Activated T-cell treated with anti-CD3 and anti-CD28 coated beads for 1 hour (primary cell): ENCODE results near the gene GABARAPL1.
"Not testable (repeated sequence)": the region's sequence is repeated elsewhere in the genome, so short reads cannot be mapped to it uniquely, and the experiment has no call there.

Experiments
- DNase-seq: peaks from one replicate; pipeline ENCODE4 v3.0.0-alpha.2; 2020; ENCODE audit warnings: low read depth

GABARAPL1 gene

GRCh38 chr12:10212739-10213131 is at the start of gene GABARAPL1:
GABARAPL1 (plus strand) TSS chr12:10212877; CDS start chr12:10213130, 253 bp downstream.
- peak; percentile 72 for DNase-seq

GRCh38 chr12:10163084-10163483 is 49.6 kb upstream of the GABARAPL1 start:
- DNase-seq = no peak

GRCh38 chr12:10165421-10165820 is 47.3 kb upstream of the GABARAPL1 start:
- DNase-seq = no peak

DNA sequence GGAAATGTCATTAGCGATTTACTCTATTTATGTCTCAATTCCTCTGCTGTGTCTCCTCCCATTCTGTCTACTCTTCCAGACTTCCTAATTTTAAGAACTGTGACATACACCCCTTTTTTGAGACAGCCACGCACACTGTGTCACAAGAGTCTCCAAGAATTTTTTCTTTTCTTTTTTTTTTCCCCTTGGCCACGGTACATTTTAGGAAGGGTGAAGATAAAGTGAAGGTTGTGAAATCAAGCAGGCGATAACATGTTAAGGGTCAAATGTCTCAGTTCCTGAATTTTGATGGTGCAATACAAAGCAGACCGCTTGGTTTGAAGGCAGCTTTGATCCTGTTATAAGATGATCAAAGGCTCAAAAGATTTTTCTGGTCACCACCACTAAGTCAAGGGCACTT is 45.1 kb upstream of the GABARAPL1 start:
- DNase-seq = no peak

DNA sequence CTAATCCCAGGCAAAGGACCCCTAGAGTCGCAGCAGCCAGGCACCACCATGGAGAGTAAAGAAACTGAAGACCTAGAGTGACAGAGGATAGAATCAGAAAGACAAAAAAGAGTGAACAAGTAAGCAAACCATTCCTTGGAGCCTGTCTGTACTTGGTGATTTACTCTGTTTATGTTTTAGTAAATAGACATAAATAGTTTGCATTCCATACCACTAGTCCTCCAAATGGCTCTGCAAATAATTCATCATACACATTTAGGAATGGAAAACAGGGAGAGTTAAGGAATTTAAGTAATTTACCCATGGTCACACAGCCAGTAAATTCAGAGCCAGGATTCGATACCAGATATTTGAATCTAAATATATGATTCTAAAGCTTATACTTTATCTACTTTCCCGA is 43.6 kb upstream of the GABARAPL1 start:
- DNase-seq = no peak

- DNase-seq = no peak
Observed at GRCh38 chr12:10170216-10170615, 42.5 kb upstream of the GABARAPL1 start.

DNA sequence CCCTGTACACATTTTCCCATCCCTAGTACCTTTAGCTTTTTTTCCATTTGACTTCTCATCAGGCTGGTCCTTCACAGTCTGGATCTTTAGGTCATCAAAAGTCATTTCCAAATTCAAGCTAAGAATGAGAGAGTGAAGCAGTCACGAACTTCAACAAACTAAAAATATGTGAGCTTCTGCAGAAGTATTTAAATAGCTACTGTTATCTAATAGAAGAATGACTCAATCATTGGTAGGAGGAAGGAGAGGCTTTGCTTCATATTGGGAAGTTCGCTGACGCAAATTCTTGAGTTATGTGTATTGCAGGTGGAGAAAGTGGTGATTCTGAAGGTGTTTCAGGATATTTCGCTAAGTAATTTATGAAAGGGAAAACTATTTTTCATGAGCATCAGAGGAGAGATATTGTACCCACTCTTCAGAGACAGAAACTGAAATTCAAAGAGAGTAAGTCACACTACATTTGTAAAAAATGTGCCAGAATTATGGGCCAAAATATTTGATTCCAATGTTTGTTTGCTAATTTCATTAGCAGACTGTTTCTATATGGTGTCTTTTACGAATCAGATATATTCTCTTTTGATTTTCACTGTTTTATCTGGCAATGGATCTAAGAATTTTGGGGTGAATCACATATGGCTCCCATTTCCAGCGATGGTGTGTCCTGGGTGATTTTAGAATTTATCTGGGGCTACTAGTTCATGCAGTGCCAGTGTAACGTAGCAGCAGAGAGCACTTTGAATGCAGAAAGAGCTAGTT is 40.5 kb upstream of the GABARAPL1 start, which contains the start of gene OLR1:
TSS of gene OLR1 (minus strand) at position 160 of the 756 bp plus-strand sequence. CDS start at position 105, 55 bp downstream.
- no peak for DNase-seq

- no peak for DNase-seq
Observed at GRCh38 chr12:10174986-10175614, 37.6 kb upstream of the GABARAPL1 start.

DNA sequence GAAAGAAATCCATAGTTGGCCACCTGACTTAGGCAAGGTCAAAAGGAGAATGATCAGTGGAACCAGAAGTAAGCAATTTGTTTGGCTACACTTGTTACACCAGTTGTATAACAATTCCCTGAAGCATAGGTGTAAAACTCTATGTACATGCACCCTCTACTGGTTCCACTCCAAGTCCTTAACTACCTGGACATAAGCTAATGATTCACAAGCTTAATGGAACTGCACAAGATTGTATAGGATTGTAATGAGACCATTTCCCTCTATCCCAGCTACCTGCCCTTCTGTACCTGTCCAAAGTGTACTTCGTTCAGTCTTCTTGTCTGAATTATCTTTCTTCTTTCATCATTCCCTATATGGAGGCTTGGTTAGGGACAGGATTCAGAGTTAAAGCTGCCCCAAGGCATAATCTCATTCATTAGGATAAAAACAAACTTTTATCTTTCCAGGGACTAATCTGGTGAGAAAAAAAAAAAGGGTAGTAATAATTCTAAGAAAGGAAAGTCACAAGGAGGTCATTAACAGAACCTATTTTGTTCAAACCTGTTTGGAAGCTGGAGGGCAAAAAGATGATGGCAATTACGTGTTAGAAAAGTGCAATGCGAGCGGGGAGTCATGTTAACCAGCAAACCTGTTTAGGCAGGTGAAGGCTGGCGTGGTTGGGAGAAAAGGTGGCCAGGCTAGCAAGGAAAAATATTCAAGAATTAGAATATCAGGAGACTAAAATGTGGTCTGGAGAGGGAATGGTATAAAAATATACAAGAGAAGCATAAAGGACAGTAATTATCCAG is 36.6 kb upstream of the GABARAPL1 start:
- DNase-seq = no peak

GRCh38 chr12:10178821-10179220 is 33.9 kb upstream of the GABARAPL1 start, which contains the start of gene TMEM52B:
TMEM52B (plus strand) TSS chr12:10179032; CDS start chr12:10179575, 543 bp downstream.
- DNase-seq = no peak

GRCh38 chr12:10179776-10180181 is 32.9 kb upstream of the GABARAPL1 start:
- no peak for DNase-seq

- DNase-seq = no peak
Observed at GRCh38 chr12:10182354-10183049, 30.2 kb upstream of the GABARAPL1 start.

- DNase-seq = no peak
Observed at GRCh38 chr12:10184261-10184843, 28.3 kb upstream of the GABARAPL1 start.

GRCh38 chr12:10186299-10186698 is 26.4 kb upstream of the GABARAPL1 start:
- no peak for DNase-seq

- DNase-seq = not testable (repeated sequence)
Observed at GRCh38 chr12:10186958-10187357, 25.7 kb upstream of the GABARAPL1 start.

DNA sequence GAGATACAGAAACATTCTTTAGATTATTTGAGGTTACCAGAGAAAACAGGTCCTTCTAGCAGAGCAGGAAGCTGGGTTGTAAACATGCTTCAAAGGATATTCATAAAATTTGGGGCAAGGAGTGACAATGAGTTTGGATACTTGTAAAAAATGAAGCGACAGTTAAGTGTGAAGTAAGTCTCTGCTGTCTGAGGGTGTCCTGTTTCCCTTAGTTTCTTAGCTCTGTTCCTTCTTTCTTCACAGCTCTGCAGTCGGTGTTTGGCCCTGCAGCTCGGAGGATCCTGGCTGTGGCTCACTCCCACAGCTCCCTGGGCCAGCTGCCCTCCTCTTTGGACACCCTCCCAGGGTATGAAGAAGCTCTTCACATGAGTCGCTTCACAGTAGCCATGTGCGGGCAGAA is 23.0 kb upstream of the GABARAPL1 start:
- no peak for DNase-seq

GRCh38 chr12:10190558-10191388 is 21.9 kb upstream of the GABARAPL1 start:
- peak; percentile 26 for DNase-seq

DNA sequence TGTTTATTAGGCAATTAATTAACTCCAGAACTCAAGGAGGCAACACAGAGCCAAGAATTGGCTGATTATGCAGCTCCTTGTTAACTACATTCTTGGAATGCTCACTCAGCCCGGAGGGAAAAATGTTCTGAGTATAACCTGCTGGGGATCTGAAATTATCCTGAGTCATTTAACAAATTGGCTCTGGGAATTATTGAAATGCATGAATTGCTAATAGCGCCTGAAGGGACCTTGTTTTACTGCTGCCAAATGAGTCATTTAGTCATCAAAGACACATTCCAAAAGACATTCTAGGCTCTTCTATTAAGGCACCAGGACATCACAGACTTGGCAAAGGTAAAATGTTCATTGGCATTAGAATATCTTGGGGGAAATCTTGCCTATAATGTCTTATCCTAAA is 20.8 kb upstream of the GABARAPL1 start:
- no peak for DNase-seq

DNA sequence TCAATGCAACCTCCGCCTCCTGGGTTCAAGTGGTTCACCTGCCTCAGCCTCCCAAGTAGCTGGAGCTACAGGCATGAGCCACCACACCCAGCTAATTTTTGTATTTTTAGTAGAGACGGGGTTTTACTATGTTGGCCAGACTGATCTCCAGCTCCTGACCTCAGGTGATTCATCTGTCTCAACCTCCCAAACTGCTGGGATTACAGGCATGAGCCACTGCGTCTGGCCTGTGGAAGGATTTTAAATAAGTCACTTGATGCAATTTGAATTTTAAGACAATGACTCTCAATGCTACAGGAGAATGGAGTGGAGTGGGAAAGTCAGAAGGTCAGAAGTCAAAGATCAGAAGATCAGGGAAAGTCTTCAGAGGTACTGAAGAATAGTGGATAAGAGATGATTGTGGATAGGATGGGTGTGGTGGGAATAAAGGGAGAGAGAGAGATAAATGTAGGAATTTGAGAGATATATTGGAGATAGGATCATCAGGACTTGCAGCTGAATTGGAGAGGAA is 18.5 kb upstream of the GABARAPL1 start:
- no peak for DNase-seq

DNA sequence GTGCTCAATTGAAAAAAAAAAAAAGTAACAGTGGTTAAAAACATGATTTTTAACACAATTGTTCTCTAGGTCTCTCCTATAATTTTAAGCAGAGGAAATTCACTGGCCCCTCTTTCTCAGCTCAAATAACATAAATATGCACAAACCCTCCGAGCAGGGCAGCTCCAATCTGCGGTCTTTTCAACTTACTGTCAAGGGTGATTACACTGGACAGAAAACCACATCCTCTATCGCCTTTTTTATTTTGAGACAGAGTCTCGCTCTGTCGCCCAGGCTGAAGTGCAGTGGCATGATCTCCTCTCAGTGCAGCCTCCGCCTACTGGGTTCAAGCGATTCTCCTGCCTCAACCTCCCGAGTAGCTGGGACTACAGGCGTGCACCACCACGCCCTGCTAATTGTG is 16.5 kb upstream of the GABARAPL1 start:
- no peak for DNase-seq
